DMS153 treated with DMSO at 0.1 percent for 48 hours (cell line): ENCODE data around the gene ADD1.

ENCODE experiments used
- DNase-seq: peaks from one replicate; lab custom pipeline; 2025; ENCODE audit not compliant: unreplicated experiment; lab: John Stamatoyannopoulos, UW

ADD1 gene

DNA sequence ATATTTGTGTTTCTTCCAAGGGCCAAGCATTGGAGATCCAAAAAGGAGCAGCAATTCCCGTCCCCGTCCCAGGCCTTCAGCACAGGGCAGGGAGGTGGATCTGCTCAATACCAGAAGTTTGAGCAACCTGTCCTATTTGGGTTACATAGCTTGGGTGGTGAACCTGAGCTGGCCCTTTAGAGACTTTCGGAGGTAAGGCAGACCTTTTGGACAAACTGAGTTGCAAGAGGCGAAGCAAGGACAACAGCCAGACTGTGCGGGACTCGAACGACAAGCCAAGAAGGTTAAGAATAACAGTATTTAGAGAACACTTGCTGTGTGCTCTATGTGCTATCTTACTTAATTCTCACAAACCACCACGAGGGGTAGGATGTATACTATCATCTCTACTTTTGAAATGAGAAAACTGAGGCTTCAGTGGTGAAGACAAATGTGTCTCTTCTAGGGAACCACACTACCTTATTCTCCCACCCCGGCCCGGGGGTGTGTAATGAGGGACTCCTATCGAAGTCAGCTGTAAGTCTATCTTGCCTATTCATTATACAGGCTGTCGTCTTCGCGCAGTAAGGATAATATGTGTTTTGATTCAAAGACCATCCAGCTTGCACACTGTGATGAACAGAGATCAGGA, 118.3 kb downstream of the ADD1 start:
- no peak for DNase-seq

- DNase-seq, result no peak
Observed at GRCh38 chr4:2962614-2963174, 119.0 kb downstream of the ADD1 start.

- DNase-seq, result peak; percentile 61
Observed at GRCh38 chr4:2963175-2963965, 119.7 kb downstream of the ADD1 start, which contains the start of the genes GRK4 and NOP14. Gene GRK4 (plus strand): TSS chr4:2963571. CDS start chr4:2964071, 500 bp downstream. Gene NOP14 (minus strand): TSS chr4:2963406. CDS start chr4:2963319, 87 bp downstream.

GRCh38 chr4:2963966-2964471, 120.4 kb downstream of the ADD1 start:
- DNase-seq, result no peak

DNA sequence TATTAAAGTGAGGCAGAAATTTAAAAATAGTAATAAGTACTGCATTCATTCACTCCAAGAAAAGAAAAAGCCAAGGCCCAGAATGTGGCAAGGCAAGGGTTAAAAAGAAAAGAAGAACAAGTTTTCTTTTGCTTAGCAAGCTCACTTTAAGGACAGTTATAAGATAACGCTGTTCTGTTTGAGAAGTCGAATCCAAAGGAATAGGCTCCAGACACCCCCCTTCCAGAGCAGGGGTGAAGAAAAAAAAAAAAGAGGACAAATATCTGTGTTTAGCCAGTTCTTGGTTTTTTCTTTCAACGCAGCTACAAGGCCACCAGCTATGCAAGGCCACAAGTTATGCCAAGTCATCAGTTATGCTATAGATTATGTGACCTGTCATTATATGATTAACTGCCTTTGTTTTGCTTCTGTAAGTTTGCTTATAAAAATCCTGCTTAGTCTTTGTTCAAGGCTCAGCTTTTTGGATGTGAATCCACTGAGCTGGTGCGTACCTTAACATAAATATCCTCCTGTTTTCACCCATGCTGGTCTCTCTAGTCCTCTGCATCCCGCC, 121.1 kb downstream of the ADD1 start:
- no peak for DNase-seq

DNA sequence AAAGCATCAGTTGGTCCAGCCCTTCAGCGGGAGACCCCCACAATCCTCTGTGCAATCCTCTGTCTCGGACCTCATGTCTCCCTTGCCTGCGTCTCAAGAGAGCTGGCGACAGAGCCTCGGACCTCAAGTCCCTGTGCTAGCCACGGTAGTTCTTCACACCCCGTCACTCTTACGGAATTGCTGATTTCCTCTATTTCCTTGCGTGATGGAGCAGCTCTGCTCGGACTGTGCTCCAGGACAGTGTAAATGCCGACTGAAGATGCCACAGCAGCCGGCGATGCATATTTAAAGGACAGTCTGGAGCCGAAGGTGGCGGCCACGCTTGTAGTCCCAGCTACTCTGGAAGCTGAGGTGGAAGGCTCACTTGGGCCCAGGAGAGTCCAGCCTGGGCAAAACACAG, 121.6 kb downstream of the ADD1 start:
- no peak for DNase-seq

DNA sequence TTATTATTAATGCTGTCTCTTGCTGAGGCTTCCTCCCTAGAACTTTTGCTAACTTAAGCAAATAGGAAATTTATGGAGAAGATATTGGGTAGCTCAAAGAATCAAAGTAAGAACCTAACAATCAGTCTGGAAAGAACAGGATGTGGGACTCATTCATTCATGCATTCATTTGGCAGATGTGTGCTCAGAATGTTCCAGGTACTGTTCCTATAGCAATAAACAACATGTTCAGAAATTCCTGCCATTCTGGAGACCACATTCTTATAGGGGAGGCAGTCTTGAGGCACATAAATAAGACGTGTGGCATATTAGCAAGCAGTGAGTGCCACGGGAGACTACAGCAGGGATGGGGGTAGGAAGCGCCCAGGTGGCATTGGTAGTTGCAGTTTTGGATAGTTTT, 124.7 kb downstream of the ADD1 start:
- DNase-seq, result no peak

- DNase-seq, result no peak
Observed at GRCh38 chr4:2971275-2971674, 127.6 kb downstream of the ADD1 start.

DNA sequence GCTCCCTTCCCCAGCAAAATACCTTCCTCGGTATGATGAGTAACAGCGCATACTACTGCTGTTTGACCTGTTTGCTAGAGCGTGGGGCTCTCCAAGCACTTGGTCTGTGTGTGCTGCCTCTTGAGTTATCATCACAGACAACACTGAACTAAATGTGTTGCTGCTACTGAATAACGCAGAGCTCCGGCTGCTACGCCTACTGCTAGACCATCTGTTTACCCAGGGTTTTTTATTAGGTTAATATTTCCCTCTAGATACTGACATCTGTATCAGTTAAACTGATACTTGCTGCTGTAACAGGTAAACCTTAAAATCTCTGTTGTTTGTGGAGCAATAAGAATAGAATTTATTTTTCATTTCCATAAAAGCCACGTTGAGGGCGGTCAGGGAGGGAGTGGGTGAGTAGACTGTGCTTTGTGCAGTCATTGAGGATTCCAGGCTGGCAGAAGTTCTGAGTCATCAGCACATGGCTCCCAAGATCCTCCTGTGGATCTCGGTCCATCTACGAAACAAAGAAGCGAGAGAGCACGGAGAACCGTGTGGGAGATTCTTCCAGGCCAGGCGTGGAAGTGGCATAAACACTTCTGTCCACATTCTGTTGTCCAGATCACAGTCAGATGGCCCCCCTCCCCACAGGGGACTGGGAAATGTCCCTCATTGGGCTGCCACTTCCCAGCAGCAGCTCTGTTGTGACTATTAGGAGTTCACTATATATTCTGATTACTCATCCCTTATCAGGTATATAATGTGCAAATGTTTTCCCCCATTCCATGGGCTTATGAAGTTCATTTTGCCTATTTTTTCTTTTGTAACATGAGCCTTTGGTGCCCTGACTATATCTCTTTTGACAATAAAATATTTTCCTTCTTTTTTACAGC, 133.8 kb downstream of the ADD1 start:
- no peak for DNase-seq
